Stomach smooth muscle (tissue), 2 donors: ENCODE data around the gene CTXN1.
"Not testable (repeated sequence)": the region's sequence is repeated elsewhere in the genome, so short reads cannot be mapped to it uniquely, and the experiment has no call there.

Experiments used
- H3K27ac ChIP-seq: one replicate; pipeline ENCODE4 v1.7.0; 2013; ENCODE audit warnings: mild to moderate bottlenecking, low read length, inconsistent platforms
- H3K27me3 ChIP-seq, 2 donors: one replicate each; pipeline ENCODE4 v1.7.0; 2013; ENCODE audit warnings: low read length in 2 of 2; ENCODE audit not compliant: insufficient read depth in 2 of 2, control insufficient read depth in 1 of 2
- H3K36me3 ChIP-seq, 2 donors: one replicate each; pipeline ENCODE4 v1.7.0; 2013; ENCODE audit warnings: low read length in 2 of 2; ENCODE audit not compliant: control insufficient read depth in 2 of 2, insufficient read depth in 2 of 2
- H3K4me1 ChIP-seq: one replicate; pipeline ENCODE4 v1.7.0; 2013; ENCODE audit warnings: low read length; ENCODE audit not compliant: control insufficient read depth, insufficient read depth
- H3K4me3 ChIP-seq, 2 donors: one replicate each; pipeline ENCODE4 v1.7.0; 2013; ENCODE audit warnings: low read length in 2 of 2
- H3K9ac ChIP-seq, 2 donors: one replicate each; pipeline ENCODE4 v1.7.0; 2013; ENCODE audit warnings: low read length in 2 of 2, mild to moderate bottlenecking in 1 of 2
- H3K9me3 ChIP-seq, 2 donors: one replicate each; pipeline ENCODE4 v1.7.0; 2013; ENCODE audit warnings: low read length in 2 of 2; ENCODE audit not compliant: control insufficient read depth in 2 of 2
- donor health status: healthy.
- donor health status: Pancreatic carcinoma.

The CTXN1 gene

GRCh38 chr19:7932276-7932929 lies 6.5 kb upstream of the CTXN1 start:
- Histone ChIP-seq H3K4me1 (peaks cover 44% of the 10 kb centered on the region), H3K9me3 (no peaks in the 10 kb centered on the region), H3K27me3 (no peaks in the 10 kb centered on the region), H3K9ac (no peak overlapping the region), H3K27ac (peak overlapping the region; percentile 93), H3K4me3 (no peak overlapping the region), H3K36me3 (peaks cover 35 to 38% of the 10 kb centered on the region in 2 donors)

- Histone ChIP-seq H3K9ac (peak overlapping the region in 1 of 2 donors; percentile 48), H3K27me3 (no peaks in the 10 kb centered on the region), H3K36me3 (peaks cover 32% of the 10 kb centered on the region in 2 donors), H3K4me3 (peak overlapping the region in 1 of 2 donors; percentile 15), H3K27ac (peak overlapping the region; percentile 93), H3K9me3 (no peaks in the 10 kb centered on the region), H3K4me1 (peaks cover 52% of the 10 kb centered on the region)
These were observed 5.5 kb upstream of the CTXN1 start for GRCh38 chr19:7931221-7932061.

- H3K27ac ChIP-seq: peak overlapping the region; percentile 93
- peak overlapping the region; percentile 13 to 48 for H3K9ac ChIP-seq
- no peak overlapping the region for H3K4me3 ChIP-seq
- H3K36me3 ChIP-seq: peaks cover 29 to 32% of the 10 kb centered on the region in 2 donors
- peaks cover 56% of the 10 kb centered on the region for H3K4me1 ChIP-seq
- no peaks in the 10 kb centered on the region for H3K9me3 ChIP-seq
- H3K27me3 ChIP-seq: no peaks in the 10 kb centered on the region
These were observed 4.8 kb upstream of the CTXN1 start for GRCh38 chr19:7930765-7931164.

- Histone ChIP-seq H3K27ac (peak overlapping the region; percentile 93), H3K36me3 (peaks cover 26 to 29% of the 10 kb centered on the region in 2 donors), H3K4me1 (peaks cover 59% of the 10 kb centered on the region)
- not testable (repeated sequence) for H3K27me3 ChIP-seq, H3K9me3 ChIP-seq, H3K4me3 ChIP-seq, H3K9ac ChIP-seq
These were observed 4.1 kb upstream of the CTXN1 start for GRCh38 chr19:7930030-7930429.

- peak overlapping the region; percentile 93 for H3K27ac ChIP-seq
- peak overlapping the region; percentile 61 to 71 for H3K9ac ChIP-seq
- no peaks in the 10 kb centered on the region for H3K27me3 ChIP-seq
- peaks cover 23% of the 10 kb centered on the region in 2 donors for H3K36me3 ChIP-seq
- peak overlapping the region; percentile 28 to 52 for H3K4me3 ChIP-seq
- H3K4me1 ChIP-seq: peaks cover 64% of the 10 kb centered on the region
- no peaks in the 10 kb centered on the region for H3K9me3 ChIP-seq
These were observed 3.1 kb upstream of the CTXN1 start for GRCh38 chr19:7928741-7929701.

GRCh38 chr19:7928334-7928706 lies 2.4 kb upstream of the CTXN1 start:
- Histone ChIP-seq H3K27ac (peak overlapping the region; percentile 93), H3K4me1 (peaks cover 71% of the 10 kb centered on the region), H3K9me3 (no peaks in the 10 kb centered on the region), H3K27me3 (no peaks in the 10 kb centered on the region), H3K9ac (peak overlapping the region; percentile 36 to 71), H3K36me3 (peaks cover 16 to 17% of the 10 kb centered on the region in 2 donors), H3K4me3 (peak overlapping the region in 1 of 2 donors; percentile 40)

GRCh38 chr19:7927605-7928333 lies 1.8 kb upstream of the CTXN1 start:
- no peaks in the 10 kb centered on the region for H3K9me3 ChIP-seq
- H3K4me3 ChIP-seq: peak overlapping the region in 1 of 2 donors; percentile 40
- H3K36me3 ChIP-seq: peaks cover 13 to 14% of the 10 kb centered on the region in 2 donors
- peak overlapping the region in 1 of 2 donors; percentile 71 for H3K9ac ChIP-seq
- peak overlapping the region; percentile 93 for H3K27ac ChIP-seq
- peaks cover 77% of the 10 kb centered on the region for H3K4me1 ChIP-seq
- H3K27me3 ChIP-seq: no peaks in the 10 kb centered on the region

GRCh38 chr19:7926727-7927604 lies 1.0 kb upstream of the CTXN1 start:
- Histone ChIP-seq H3K9me3 (no peaks in the 10 kb centered on the region), H3K36me3 (peaks cover 10 to 11% of the 10 kb centered on the region in 2 donors), H3K27ac (peak overlapping the region; percentile 93), H3K4me3 (peak overlapping the region; percentile 70 to 75), H3K9ac (peak overlapping the region in 1 of 2 donors; percentile 58), H3K4me1 (peaks cover 82% of the 10 kb centered on the region), H3K27me3 (no peaks in the 10 kb centered on the region)

GRCh38 chr19:7925171-7925851 lies 624 bp downstream of the CTXN1 start:
- Histone ChIP-seq H3K36me3 (peaks cover 3 to 6% of the 10 kb centered on the region in 2 donors), H3K4me3 (peak overlapping the region; percentile 19 to 49), H3K27ac (peak overlapping the region; percentile 84), H3K27me3 (no peaks in the 10 kb centered on the region), H3K9me3 (no peaks in the 10 kb centered on the region), H3K9ac (peak overlapping the region in 1 of 2 donors; percentile 35), H3K4me1 (peaks cover 76% of the 10 kb centered on the region)
